Measurements from ENCODE around the gene GINS2. TPM values are rescaled to one million over a fixed set of nuclear protein-coding genes. Genes with fewer than 3 reads are reported as not detected.
A peak's percentile ranks its signal among the peaks of the same experiment; 100 is the strongest.

Gene GINS2
- polyA plus RNA-seq, 1 experiment: 5.1 TPM

GRCh38 chr16:85676466-85676865, 12.3 kb downstream of the GINS2 start:
- ChIA-PET POLR2A (no interaction called here), CTCF (interaction anchor here (1.2 to 2.1 kb wide), 5 partner anchors 16 to 124 kb away, joined by 3 to 10 read pairs (median 5); no protein-coding TSS in a partner anchor)
- Histone ChIP-seq H3K9me3 (ENCODE audit: control insufficient read depth, insufficient read depth, low read length) (no peaks in the 10 kb centered on the region), H3K27me3 (ENCODE audit: control insufficient read depth, insufficient read depth, low read length) (no peaks in the 10 kb centered on the region), H3K4me3 (ENCODE audit: low read depth, low read length) (no peak overlapping the region), H3K27ac (ENCODE audit: low read depth, low read length) (no peak overlapping the region)
- no peak for DNase-seq (ENCODE audit: low read depth, low spot score)
- no peak for TF ChIP-seq CTCF (IDR thresholded peaks at IDR 0.05; ENCODE audit: low read depth, low read length)

- no peak overlapping the region for H3K27ac ChIP-seq (ENCODE audit: low read depth, low read length)
- no peak for DNase-seq (ENCODE audit: low read depth, low spot score)
- peaks cover 3% of the 10 kb centered on the region; the same call in 1 of the 2 replicates for H3K9me3 ChIP-seq (ENCODE audit: control insufficient read depth, insufficient read depth, low read length)
- ChIA-PET CTCF (interaction anchor here (0.6 to 2.4 kb wide), 11 partner anchors 10 to 125 kb away, joined by 3 to 11 read pairs (median 5); no protein-coding TSS in a partner anchor), POLR2A (no interaction called here)
- no peaks in the 10 kb centered on the region for H3K27me3 ChIP-seq (ENCODE audit: control insufficient read depth, insufficient read depth, low read length)
- H3K4me3 ChIP-seq (ENCODE audit: low read depth, low read length): no peak overlapping the region
- peak; percentile 65 for TF ChIP-seq CTCF (IDR thresholded peaks at IDR 0.05; ENCODE audit: low read depth, low read length)
These were observed 13.4 kb downstream of the GINS2 start for GRCh38 chr16:85675251-85675874.

- CTCF ChIA-PET: interaction anchor here (0.6 to 2.4 kb wide), 10 partner anchors 8 to 113 kb away, joined by 3 to 11 read pairs (median 6); no protein-coding TSS in a partner anchor
- Histone ChIP-seq H3K4me3 (ENCODE audit: low read depth, low read length) (no peak overlapping the region), H3K9me3 (ENCODE audit: control insufficient read depth, insufficient read depth, low read length) (peaks cover 3% of the 10 kb centered on the region; the same call in 1 of the 2 replicates), H3K27ac (ENCODE audit: low read depth, low read length) (no peak overlapping the region), H3K27me3 (ENCODE audit: control insufficient read depth, insufficient read depth, low read length) (no peaks in the 10 kb centered on the region)
- POLR2A ChIA-PET: no interaction called here
- no peak for TF ChIP-seq CTCF (IDR thresholded peaks at IDR 0.05; ENCODE audit: low read depth, low read length)
- DNase-seq (ENCODE audit: low read depth, low spot score): no peak
These were observed 13.9 kb downstream of the GINS2 start for GRCh38 chr16:85674828-85675227.

- no peaks in the 10 kb centered on the region for H3K27me3 ChIP-seq (ENCODE audit: control insufficient read depth, insufficient read depth, low read length)
- H3K27ac ChIP-seq (ENCODE audit: low read depth, low read length): peak overlapping the region; percentile 65
- POLR2A ChIA-PET: no interaction called here
- CTCF ChIA-PET: interaction anchor here (0.8 to 2.4 kb wide), 5 partner anchors 9 to 59 kb away, joined by 3 to 11 read pairs (median 3); no protein-coding TSS in a partner anchor
- H3K4me3 ChIP-seq (ENCODE audit: low read depth, low read length): no peak overlapping the region
- H3K9me3 ChIP-seq (ENCODE audit: control insufficient read depth, insufficient read depth, low read length): peaks cover 3% of the 10 kb centered on the region; the same call in 1 of the 2 replicates
- no peak for DNase-seq (ENCODE audit: low read depth, low spot score)
- no peak for TF ChIP-seq CTCF (IDR thresholded peaks at IDR 0.05; ENCODE audit: low read depth, low read length)
These were observed 14.4 kb downstream of the GINS2 start for GRCh38 chr16:85674418-85674755.
